Measurements from ENCODE around the gene AARS1. TPM values are rescaled to one million over a fixed set of nuclear protein-coding genes. Genes with fewer than 3 reads are reported as not detected.
A peak's percentile ranks its signal among the peaks of the same experiment; 100 is the strongest.
"Not testable (repeated sequence)": the region's sequence is repeated elsewhere in the genome, so short reads cannot be mapped to it uniquely, and the experiment has no call there.

The AARS1 gene
- total and polyA plus RNA-seq, 7 experiments from 2014 or later, result 24.2 to 96.7 (median 60.3) TPM

GRCh38 chr16:70224645-70225044, 64.7 kb downstream of the AARS1 start:
- H3K4me3 Mint-ChIP-seq; POLR2A ChIA-PET; H3K9me3 Mint-ChIP-seq; H3K27ac ChIP-seq (ENCODE audit: low read depth, low read length); DNase-seq; intact Hi-C loops (cut with micrococcal nuclease); H3K4me3 ChIP-seq (ENCODE audit: low read length); H3K4me1 ChIP-seq (ENCODE audit: control insufficient read depth in 2 of 2, insufficient read depth in 2 of 2, low read length in 2 of 2); H3K27me3 ChIP-seq (ENCODE audit: control insufficient read depth in 2 of 2, insufficient read depth in 2 of 2, low read length in 2 of 2); CTCF ChIA-PET; H3K27ac Mint-ChIP-seq; H3K9me3 ChIP-seq (ENCODE audit: control insufficient read depth in 2 of 3, low read length in 3 of 3); H3K27me3 Mint-ChIP-seq; ATAC-seq; H3K36me3 ChIP-seq (ENCODE audit: control insufficient read depth in 2 of 3, insufficient read depth in 3 of 3, low read length in 3 of 3): not testable (repeated sequence)
- Mint-ChIP-seq H3K36me3 (peaks cover 0 to 19% (median 4%) of the 10 kb centered on the region in 5 donors), H3K4me1 (peaks cover 0 to 16% (median 5%) of the 10 kb centered on the region in 7 donors)

DNA sequence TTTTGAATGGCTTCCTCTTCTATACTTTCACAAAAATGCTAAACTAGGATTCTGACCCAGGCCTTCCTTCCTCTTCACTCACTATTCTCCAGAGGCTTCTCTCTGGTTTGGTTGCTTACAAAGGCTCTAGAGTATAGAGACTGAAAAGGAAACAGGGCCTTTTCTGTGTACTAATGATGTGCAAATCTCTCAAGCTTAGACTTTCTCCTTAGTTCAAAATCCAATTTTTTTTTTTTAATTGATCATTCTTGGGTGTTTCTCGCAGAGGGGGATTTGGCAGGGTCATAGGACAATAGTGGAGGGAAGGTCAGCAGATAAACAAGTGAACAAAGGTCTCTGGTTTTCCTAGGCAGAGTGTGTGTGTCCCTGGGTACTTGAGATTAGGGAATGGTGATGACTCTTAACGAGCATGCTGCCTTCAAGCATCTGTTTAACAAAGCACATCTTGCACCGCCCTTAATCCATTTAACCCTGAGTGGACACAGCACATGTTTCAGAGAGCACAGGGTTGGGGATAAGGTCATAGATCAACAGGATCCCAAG, 65.3 kb downstream of the AARS1 start:
- intact Hi-C loops (cut with micrococcal nuclease); ATAC-seq; H3K27me3 ChIP-seq (ENCODE audit: control insufficient read depth in 2 of 2, insufficient read depth in 2 of 2, low read length in 2 of 2); H3K4me3 ChIP-seq (ENCODE audit: low read length); H3K4me3 Mint-ChIP-seq; H3K9me3 ChIP-seq (ENCODE audit: control insufficient read depth in 2 of 3, low read length in 3 of 3); CTCF ChIA-PET; H3K36me3 ChIP-seq (ENCODE audit: control insufficient read depth in 2 of 3, insufficient read depth in 3 of 3, low read length in 3 of 3); H3K27me3 Mint-ChIP-seq; H3K27ac ChIP-seq (ENCODE audit: low read depth, low read length); POLR2A ChIA-PET; DNase-seq; H3K9me3 Mint-ChIP-seq; H3K4me1 ChIP-seq (ENCODE audit: control insufficient read depth in 2 of 2, insufficient read depth in 2 of 2, low read length in 2 of 2): not testable (repeated sequence)
- Mint-ChIP-seq H3K36me3 (peaks cover 0 to 23% (median 4%) of the 10 kb centered on the region in 5 donors), H3K27ac (peak overlapping the region in 5 of 9 donors; percentile 9 to 74 (median 48)), H3K4me1 (peaks cover 0 to 16% (median 5%) of the 10 kb centered on the region in 7 donors)

- intact Hi-C loops (cut with micrococcal nuclease); H3K36me3 ChIP-seq (ENCODE audit: control insufficient read depth in 2 of 3, insufficient read depth in 3 of 3, low read length in 3 of 3); H3K27me3 ChIP-seq (ENCODE audit: control insufficient read depth in 2 of 2, insufficient read depth in 2 of 2, low read length in 2 of 2); H3K9me3 ChIP-seq (ENCODE audit: control insufficient read depth in 2 of 3, low read length in 3 of 3); DNase-seq; H3K4me3 Mint-ChIP-seq; POLR2A ChIA-PET; H3K27me3 Mint-ChIP-seq; H3K9me3 Mint-ChIP-seq; ATAC-seq; H3K4me1 ChIP-seq (ENCODE audit: control insufficient read depth in 2 of 2, insufficient read depth in 2 of 2, low read length in 2 of 2); H3K27ac ChIP-seq (ENCODE audit: low read depth, low read length); H3K4me3 ChIP-seq (ENCODE audit: low read length); CTCF ChIA-PET: not testable (repeated sequence)
- H3K4me1 Mint-ChIP-seq, result peaks cover 0 to 16% (median 5%) of the 10 kb centered on the region in 7 donors
- peak overlapping the region in 4 of 9 donors; percentile 7 to 76 (median 62) for H3K27ac Mint-ChIP-seq
- peaks cover 0 to 24% (median 4%) of the 10 kb centered on the region in 5 donors for H3K36me3 Mint-ChIP-seq
Observed at GRCh38 chr16:70223216-70223615, 66.1 kb downstream of the AARS1 start.

DNA sequence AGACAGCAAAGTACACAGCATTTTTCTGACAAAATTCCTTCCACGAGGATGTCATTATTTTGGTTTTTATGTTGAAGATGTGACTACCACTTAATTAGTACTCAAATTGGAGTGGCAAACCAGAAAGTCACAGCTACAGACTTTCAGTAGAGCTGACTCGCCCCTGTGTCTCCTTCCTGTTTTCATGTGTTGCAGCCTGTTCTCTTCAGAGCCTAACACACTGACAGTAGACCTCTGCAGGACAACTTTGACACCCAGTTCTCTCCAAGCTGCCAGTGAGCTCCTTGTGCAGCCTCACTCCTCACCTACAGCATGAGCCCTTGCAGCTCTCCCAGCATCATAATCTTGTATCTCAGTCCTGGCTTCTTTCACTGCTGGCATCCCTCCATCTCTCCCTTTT, 66.7 kb downstream of the AARS1 start:
- H3K4me3 ChIP-seq (ENCODE audit: low read length); H3K4me3 Mint-ChIP-seq; DNase-seq; H3K36me3 ChIP-seq (ENCODE audit: control insufficient read depth in 2 of 3, insufficient read depth in 3 of 3, low read length in 3 of 3); intact Hi-C loops (cut with micrococcal nuclease); POLR2A ChIA-PET; ATAC-seq; H3K27me3 ChIP-seq (ENCODE audit: control insufficient read depth in 2 of 2, insufficient read depth in 2 of 2, low read length in 2 of 2); H3K4me1 ChIP-seq (ENCODE audit: control insufficient read depth in 2 of 2, insufficient read depth in 2 of 2, low read length in 2 of 2); CTCF ChIA-PET; H3K27me3 Mint-ChIP-seq; H3K9me3 Mint-ChIP-seq; H3K9me3 ChIP-seq (ENCODE audit: control insufficient read depth in 2 of 3, low read length in 3 of 3); H3K27ac ChIP-seq (ENCODE audit: low read depth, low read length): not testable (repeated sequence)
- Mint-ChIP-seq H3K36me3 (peaks cover 0 to 26% (median 4%) of the 10 kb centered on the region in 5 donors), H3K4me1 (peaks cover 0 to 16% (median 5%) of the 10 kb centered on the region in 7 donors), H3K27ac (peak overlapping the region in 3 of 9 donors; percentile 59 to 62 (median 62))

- H3K27ac ChIP-seq (ENCODE audit: low read depth, low read length); H3K36me3 ChIP-seq (ENCODE audit: control insufficient read depth in 2 of 3, insufficient read depth in 3 of 3, low read length in 3 of 3); H3K4me3 Mint-ChIP-seq; POLR2A ChIA-PET; ATAC-seq; H3K27me3 Mint-ChIP-seq; H3K4me3 ChIP-seq (ENCODE audit: low read length); CTCF ChIA-PET; DNase-seq; H3K27me3 ChIP-seq (ENCODE audit: control insufficient read depth in 2 of 2, insufficient read depth in 2 of 2, low read length in 2 of 2); H3K9me3 Mint-ChIP-seq; intact Hi-C loops (cut with micrococcal nuclease); H3K9me3 ChIP-seq (ENCODE audit: control insufficient read depth in 2 of 3, low read length in 3 of 3); H3K4me1 ChIP-seq (ENCODE audit: control insufficient read depth in 2 of 2, insufficient read depth in 2 of 2, low read length in 2 of 2); H3K27ac Mint-ChIP-seq: not testable (repeated sequence)
- peaks cover 0 to 11% (median 2%) of the 10 kb centered on the region in 7 donors for H3K4me1 Mint-ChIP-seq
- H3K36me3 Mint-ChIP-seq, result peaks cover under 1 to 32% (median 4%) of the 10 kb centered on the region in 5 donors
Observed at GRCh38 chr16:70218586-70218985, 70.7 kb downstream of the AARS1 start.

DNA sequence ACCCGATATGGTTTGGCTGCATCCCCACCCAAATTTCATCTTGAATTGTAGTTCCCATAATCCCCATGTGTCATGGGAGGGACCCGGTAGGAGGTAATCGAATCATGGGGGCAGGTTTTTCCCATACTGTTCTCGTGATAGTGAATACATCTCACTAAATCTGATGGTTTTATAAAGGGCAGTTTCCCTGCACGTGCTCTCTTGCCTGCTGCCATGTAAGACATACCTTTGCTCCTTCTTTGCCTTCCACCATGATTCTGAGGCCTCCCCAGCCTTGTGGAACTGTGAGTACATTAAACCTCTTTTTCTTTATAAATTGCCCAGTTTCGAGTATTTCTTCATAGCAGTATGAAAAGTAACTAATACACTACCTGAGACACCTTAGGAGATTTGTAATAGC, 82.9 kb downstream of the AARS1 start:
- ATAC-seq; H3K27me3 Mint-ChIP-seq; H3K9me3 Mint-ChIP-seq; H3K27me3 ChIP-seq (ENCODE audit: control insufficient read depth in 2 of 2, insufficient read depth in 2 of 2, low read length in 2 of 2); H3K4me1 Mint-ChIP-seq; POLR2A ChIA-PET; CTCF ChIA-PET; H3K9me3 ChIP-seq (ENCODE audit: control insufficient read depth in 2 of 3, low read length in 3 of 3); H3K4me1 ChIP-seq (ENCODE audit: control insufficient read depth in 2 of 2, insufficient read depth in 2 of 2, low read length in 2 of 2); H3K4me3 Mint-ChIP-seq; H3K36me3 ChIP-seq (ENCODE audit: control insufficient read depth in 2 of 3, insufficient read depth in 3 of 3, low read length in 3 of 3); H3K27ac Mint-ChIP-seq; intact Hi-C loops (cut with micrococcal nuclease); H3K27ac ChIP-seq (ENCODE audit: low read depth, low read length); H3K4me3 ChIP-seq (ENCODE audit: low read length); DNase-seq: not testable (repeated sequence)
- H3K36me3 Mint-ChIP-seq, result peaks cover 5 to 34% (median 14%) of the 10 kb centered on the region in 5 donors

DNA sequence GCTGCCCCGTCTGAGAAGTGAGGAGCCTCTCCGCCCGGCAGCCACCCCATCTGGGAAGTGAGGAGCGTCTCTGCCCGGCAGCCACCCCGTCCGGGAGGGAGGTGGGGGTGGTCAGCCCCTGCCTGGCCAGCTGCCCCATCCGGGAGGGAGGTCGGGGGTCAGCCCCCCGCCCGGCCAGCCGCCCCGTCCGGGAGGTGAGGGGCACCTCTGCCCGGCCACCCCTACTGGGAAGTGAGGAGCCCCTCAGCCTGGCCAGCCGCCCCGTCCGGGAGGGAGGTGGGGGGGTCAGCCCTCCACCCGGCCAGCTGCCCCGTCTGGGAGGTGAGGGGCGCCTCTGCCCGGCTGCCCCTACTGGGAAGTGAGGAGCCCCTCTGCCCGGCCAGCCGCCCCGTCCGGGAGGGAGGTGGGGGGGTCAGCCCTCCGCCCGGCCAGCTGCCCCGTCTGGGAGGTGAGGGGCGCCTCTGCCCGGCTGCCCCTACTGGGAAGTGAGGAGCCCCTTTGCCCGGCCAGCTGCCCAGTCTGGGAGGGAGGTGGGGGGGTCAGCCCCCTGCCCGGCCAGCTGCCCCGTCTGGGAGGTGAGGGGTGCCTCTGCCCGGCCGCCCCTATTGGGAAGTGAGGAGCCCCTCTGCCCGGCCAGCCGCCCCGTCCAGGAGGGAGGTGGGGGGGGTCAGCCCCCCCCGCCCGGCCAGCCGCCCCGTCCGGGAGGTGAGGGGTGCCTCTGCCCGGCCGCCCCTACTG, 84.5 kb downstream of the AARS1 start:
- ATAC-seq; intact Hi-C loops (cut with micrococcal nuclease); H3K9me3 ChIP-seq (ENCODE audit: control insufficient read depth in 2 of 3, low read length in 3 of 3); DNase-seq; POLR2A ChIA-PET; H3K4me3 ChIP-seq (ENCODE audit: low read length); H3K27me3 ChIP-seq (ENCODE audit: control insufficient read depth in 2 of 2, insufficient read depth in 2 of 2, low read length in 2 of 2); H3K9me3 Mint-ChIP-seq; H3K4me1 Mint-ChIP-seq; H3K4me1 ChIP-seq (ENCODE audit: control insufficient read depth in 2 of 2, insufficient read depth in 2 of 2, low read length in 2 of 2); CTCF ChIA-PET; H3K27me3 Mint-ChIP-seq; H3K36me3 ChIP-seq (ENCODE audit: control insufficient read depth in 2 of 3, insufficient read depth in 3 of 3, low read length in 3 of 3); H3K27ac Mint-ChIP-seq; H3K4me3 Mint-ChIP-seq; H3K27ac ChIP-seq (ENCODE audit: low read depth, low read length): not testable (repeated sequence)
- H3K36me3 Mint-ChIP-seq, result peaks cover 4 to 29% (median 13%) of the 10 kb centered on the region in 5 donors

Data from naive thymus-derived CD4-positive, alpha-beta T cell (primary cell).